CD4-positive, alpha-beta T cell treated with Interleukin-4 for 1 hour (primary cell): ENCODE data around the gene TBC1D5.

Source experiments
- DNase-seq, 2 donors: peaks; one replicate each; pipeline ENCODE4 v3.0.0-alpha.2; 2020 to 2022

The TBC1D5 gene

GRCh38 chr3:17466028-17466427 is 276.4 kb downstream of the TBC1D5 start:
- no peak for DNase-seq

GRCh38 chr3:17459470-17459993 is 282.9 kb downstream of the TBC1D5 start:
- DNase-seq: no peak

- no peak for DNase-seq
Observed at GRCh38 chr3:17456650-17457049, 285.8 kb downstream of the TBC1D5 start.

GRCh38 chr3:17456046-17456445 is 286.4 kb downstream of the TBC1D5 start:
- DNase-seq: no peak

- no peak for DNase-seq
Observed at GRCh38 chr3:17444865-17445264, 297.6 kb downstream of the TBC1D5 start.

GRCh38 chr3:17443142-17443541 is 299.3 kb downstream of the TBC1D5 start:
- DNase-seq: no peak

GRCh38 chr3:17442332-17443049 is 299.9 kb downstream of the TBC1D5 start:
- no peak for DNase-seq

- DNase-seq: no peak
Observed at GRCh38 chr3:17433876-17434275, 308.6 kb downstream of the TBC1D5 start.

- no peak for DNase-seq
Observed at GRCh38 chr3:17432236-17432635, 310.2 kb downstream of the TBC1D5 start.

- no peak for DNase-seq
Observed at GRCh38 chr3:17431484-17432045, 310.9 kb downstream of the TBC1D5 start.

GRCh38 chr3:17431004-17431403 is 311.4 kb downstream of the TBC1D5 start:
- DNase-seq: peak in 1 of 2 donors; percentile 3

- DNase-seq: no peak
Observed at GRCh38 chr3:17430582-17430981, 311.8 kb downstream of the TBC1D5 start.

GRCh38 chr3:17423786-17424536 is 318.5 kb downstream of the TBC1D5 start:
- DNase-seq: no peak

- DNase-seq: no peak
Observed at GRCh38 chr3:17422636-17423035, 319.8 kb downstream of the TBC1D5 start.

GRCh38 chr3:17420668-17421067 is 321.8 kb downstream of the TBC1D5 start:
- no peak for DNase-seq

- DNase-seq: peak in 1 of 2 donors; percentile 67
Observed at GRCh38 chr3:17412950-17413530, 329.4 kb downstream of the TBC1D5 start.

- no peak for DNase-seq
Observed at GRCh38 chr3:17411157-17411877, 331.1 kb downstream of the TBC1D5 start.

- no peak for DNase-seq
Observed at GRCh38 chr3:17407576-17407975, 334.9 kb downstream of the TBC1D5 start.

GRCh38 chr3:17404548-17404947 is 337.9 kb downstream of the TBC1D5 start:
- no peak for DNase-seq

- no peak for DNase-seq
Observed at GRCh38 chr3:17402442-17402841, 340.0 kb downstream of the TBC1D5 start.

GRCh38 chr3:17401912-17402311 is 340.5 kb downstream of the TBC1D5 start:
- DNase-seq: no peak

GRCh38 chr3:17399586-17399985 is 342.8 kb downstream of the TBC1D5 start:
- no peak for DNase-seq
